Neural cell (in vitro differentiated cells): ENCODE results near the gene TOR1AIP2. TPM values are rescaled to one million over a fixed set of nuclear protein-coding genes. Genes with fewer than 3 reads are reported as not detected.

Source experiments
- H2AFZ ChIP-seq: fragments of 200-600, 300-800 bp; sonication (generic), shearing (Covaris generic); 2 replicates; pipeline ENCODE4 v1.6.0; 2014; ENCODE audit warnings: low read depth, mild to moderate bottlenecking, antibody characterized with exemption, low read length, moderate library complexity
- H3F3A ChIP-seq: fragments of 200-600 bp; shearing (Covaris generic); 2 replicates; pipeline ENCODE4 v1.6.1; 2016; ENCODE audit warnings: mild to moderate bottlenecking, moderate library complexity, mixed read lengths, antibody characterized with exemption, low read length; ENCODE audit not compliant: insufficient read depth, poor library complexity, severe bottlenecking
- H3K27ac ChIP-seq: fragments of 200-600, 300-800 bp; sonication (generic), shearing (Covaris generic); 2 replicates; pipeline ENCODE4 v1.5.1; 2014; ENCODE audit warnings: mild to moderate bottlenecking, low read length, moderate library complexity
- H3K27me3 ChIP-seq: fragments of 300-800, 200-600 bp; sonication (generic), shearing (Covaris generic); 2 replicates; pipeline ENCODE4 v1.6.0; 2014; ENCODE audit warnings: mild to moderate bottlenecking, low read depth, low read length, moderate library complexity; ENCODE audit not compliant: insufficient read depth
- H3K36me3 ChIP-seq: fragments of 300-800, 200-600 bp; sonication (generic), shearing (Covaris generic); 2 replicates; pipeline ENCODE4 v1.5.1; 2014; ENCODE audit warnings: mild to moderate bottlenecking, antibody characterized with exemption, low read length, moderate library complexity; ENCODE audit not compliant: insufficient read depth
- H3K4me2 ChIP-seq: fragments of 300-800, 200-600 bp; sonication (generic), shearing (Covaris generic); 2 replicates; pipeline ENCODE4 v1.6.0; 2014; ENCODE audit warnings: mild to moderate bottlenecking, low read length
- H3K4me3 ChIP-seq: fragments of 300-800, 200-600 bp; sonication (generic), shearing (Covaris generic); 2 replicates; pipeline ENCODE4 v1.5.1; 2014; ENCODE audit warnings: mild to moderate bottlenecking, low read length, moderate library complexity
- H3K79me2 ChIP-seq: fragments of 200-600 bp; shearing (Covaris generic); replicated peaks from 2 replicates; pipeline ENCODE4 v1.6.0; 2014; ENCODE audit warnings: mild to moderate bottlenecking, low read length, moderate library complexity; ENCODE audit not compliant: insufficient read depth
- H3K9ac ChIP-seq: fragments of 300-800, 200-600 bp; sonication (generic), shearing (Covaris generic); 2 replicates; pipeline ENCODE4 v1.6.1; 2016; ENCODE audit warnings: mild to moderate bottlenecking, low read length, mixed read lengths
- H3K9me2 ChIP-seq: fragments of 200-600 bp; shearing (Covaris generic); 2 replicates; pipeline ENCODE4 v1.6.1; 2016; ENCODE audit warnings: mild to moderate bottlenecking, low read length, mixed read lengths; ENCODE audit not compliant: insufficient read depth
- H3K9me3 ChIP-seq: fragments of 200-600, 300-800 bp; sonication (generic), shearing (Covaris generic); 2 replicates; pipeline ENCODE4 v1.6.1; 2016; ENCODE audit warnings: mild to moderate bottlenecking, mixed run types, low read length, moderate library complexity, mixed read lengths
- H4K20me1 ChIP-seq: fragments of 200-600 bp; shearing (Covaris generic); 2 replicates; pipeline ENCODE4 v1.6.1; 2016; ENCODE audit warnings: mild to moderate bottlenecking, mixed run types; ENCODE audit not compliant: insufficient read depth
- EP300 ChIP-seq: fragments of 450-650 bp; conservative IDR thresholded peaks from 2 replicates; pipeline ENCODE4 v1.6.1; 2014; ENCODE audit warnings: antibody characterized with exemption, mild to moderate bottlenecking, moderate library complexity; ENCODE audit not compliant: poor library complexity, severe bottlenecking
- EZH2 ChIP-seq: fragments of 200-600, 300-800 bp; shearing (Covaris generic), sonication (generic); IDR thresholded peaks from 2 replicates; pipeline ENCODE4 v1.6.1; 2014; ENCODE audit warnings: antibody characterized with exemption, low read length, borderline replicate concordance, mild to moderate bottlenecking; ENCODE audit not compliant: insufficient read depth, poor library complexity, severe bottlenecking
- MXI1 ChIP-seq: fragments of 450-650 bp; conservative IDR thresholded peaks from 2 replicates; pipeline ENCODE4 v1.6.1; 2014; ENCODE audit warnings: antibody characterized with exemption, mild to moderate bottlenecking; ENCODE audit not compliant: poor library complexity, severe bottlenecking
- POLR2AphosphoS5 ChIP-seq: IDR thresholded peaks from 2 replicates; pipeline ENCODE4 v1.6.1; 2012
- RAD21 ChIP-seq: fragments of 450-650 bp; conservative IDR thresholded peaks from 2 replicates; pipeline ENCODE4 v1.6.1; 2014; ENCODE audit warnings: antibody characterized with exemption, mild to moderate bottlenecking, moderate library complexity
- SMC3 ChIP-seq: fragments of 450-650 bp; conservative IDR thresholded peaks from 2 replicates; pipeline ENCODE4 v1.6.1; 2014; ENCODE audit warnings: antibody characterized with exemption, mild to moderate bottlenecking, moderate library complexity; ENCODE audit not compliant: poor library complexity
- TAF1 ChIP-seq: IDR thresholded peaks from 2 replicates; pipeline ENCODE4 v1.6.1; 2012; ENCODE audit warnings: low read depth
- polyA plus RNA-seq: library from polyadenylated mRNA; depleted of rRNA; stranded (reverse); fragments of >200 nt; gene quantifications from 2 replicates; pipeline ENCODE4 v1.2.3, GENCODE V29; 2014
- TF ChIP-seq, protein P1 (sequence below): IDR thresholded peaks from 2 replicates; pipeline ENCODE4 v1.6.1; 2012; ENCODE audit warnings: borderline replicate concordance
- TF ChIP-seq, protein P2 (sequence below): fragments of 450-650 bp; IDR thresholded peaks from 2 replicates; pipeline ENCODE4 v1.5.1; 2014; ENCODE audit warnings: antibody characterized with exemption, mild to moderate bottlenecking, moderate library complexity; ENCODE audit not compliant: poor library complexity, severe bottlenecking

Gene TOR1AIP2
- polyA plus RNA-seq, 1 donor from 2014 or later = 44.7 TPM

DNA sequence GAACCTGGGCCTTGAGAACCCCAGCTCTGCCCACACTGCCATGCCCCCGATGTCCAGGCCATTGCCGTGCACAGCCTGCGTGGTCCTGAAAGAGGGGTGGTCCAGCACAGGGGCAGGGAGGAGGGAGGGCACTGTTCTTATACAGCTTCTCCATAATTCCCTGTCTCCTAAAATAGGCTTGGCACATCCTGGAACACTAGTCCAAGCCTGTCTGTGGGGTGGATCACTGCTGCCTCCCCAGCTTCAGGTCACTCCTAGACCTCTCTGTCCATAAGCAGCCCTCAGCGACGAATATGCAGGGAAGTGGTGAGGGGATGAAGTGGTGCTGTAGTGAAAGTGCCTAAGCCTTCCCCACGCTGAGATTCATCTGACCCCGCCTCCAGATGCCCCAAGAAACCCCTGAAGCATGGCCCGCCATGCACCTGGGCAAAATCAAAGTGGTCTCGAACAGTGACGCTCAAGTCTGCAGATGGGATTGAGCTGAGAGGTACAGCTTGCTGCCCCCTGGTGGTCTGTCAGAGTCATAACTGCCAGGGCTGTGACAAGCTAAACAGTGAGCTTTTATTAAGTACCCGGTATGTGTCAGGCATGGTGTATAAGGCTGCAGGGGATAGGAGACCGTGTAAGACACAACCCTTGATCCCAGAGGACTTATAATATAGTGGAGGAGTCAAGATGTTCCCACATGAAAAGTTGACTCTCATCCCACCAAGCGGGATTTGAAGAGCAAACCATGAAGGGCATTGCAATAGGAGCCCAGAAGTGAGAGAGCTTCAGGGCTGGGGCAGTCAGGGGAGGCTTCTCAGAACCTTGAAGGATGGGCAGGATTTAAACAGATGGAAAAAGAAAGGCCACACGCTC, 67.9 kb downstream of the TOR1AIP2 start:
- no peak overlapping the region for H3K4me3 ChIP-seq
- H3K9ac ChIP-seq = no peak overlapping the region
- no peak overlapping the region for H3K27ac ChIP-seq
- no peaks in the 10 kb centered on the region for H3K79me2 ChIP-seq
- TF ChIP-seq POLR2AphosphoS5 (no peak), RAD21 (peak; percentile 85), SMC3 (peak; percentile 96), TAF1 (no peak), EZH2 (no peak), EP300 (no peak), MXI1 (no peak)
- TF ChIP-seq, protein P1, sequence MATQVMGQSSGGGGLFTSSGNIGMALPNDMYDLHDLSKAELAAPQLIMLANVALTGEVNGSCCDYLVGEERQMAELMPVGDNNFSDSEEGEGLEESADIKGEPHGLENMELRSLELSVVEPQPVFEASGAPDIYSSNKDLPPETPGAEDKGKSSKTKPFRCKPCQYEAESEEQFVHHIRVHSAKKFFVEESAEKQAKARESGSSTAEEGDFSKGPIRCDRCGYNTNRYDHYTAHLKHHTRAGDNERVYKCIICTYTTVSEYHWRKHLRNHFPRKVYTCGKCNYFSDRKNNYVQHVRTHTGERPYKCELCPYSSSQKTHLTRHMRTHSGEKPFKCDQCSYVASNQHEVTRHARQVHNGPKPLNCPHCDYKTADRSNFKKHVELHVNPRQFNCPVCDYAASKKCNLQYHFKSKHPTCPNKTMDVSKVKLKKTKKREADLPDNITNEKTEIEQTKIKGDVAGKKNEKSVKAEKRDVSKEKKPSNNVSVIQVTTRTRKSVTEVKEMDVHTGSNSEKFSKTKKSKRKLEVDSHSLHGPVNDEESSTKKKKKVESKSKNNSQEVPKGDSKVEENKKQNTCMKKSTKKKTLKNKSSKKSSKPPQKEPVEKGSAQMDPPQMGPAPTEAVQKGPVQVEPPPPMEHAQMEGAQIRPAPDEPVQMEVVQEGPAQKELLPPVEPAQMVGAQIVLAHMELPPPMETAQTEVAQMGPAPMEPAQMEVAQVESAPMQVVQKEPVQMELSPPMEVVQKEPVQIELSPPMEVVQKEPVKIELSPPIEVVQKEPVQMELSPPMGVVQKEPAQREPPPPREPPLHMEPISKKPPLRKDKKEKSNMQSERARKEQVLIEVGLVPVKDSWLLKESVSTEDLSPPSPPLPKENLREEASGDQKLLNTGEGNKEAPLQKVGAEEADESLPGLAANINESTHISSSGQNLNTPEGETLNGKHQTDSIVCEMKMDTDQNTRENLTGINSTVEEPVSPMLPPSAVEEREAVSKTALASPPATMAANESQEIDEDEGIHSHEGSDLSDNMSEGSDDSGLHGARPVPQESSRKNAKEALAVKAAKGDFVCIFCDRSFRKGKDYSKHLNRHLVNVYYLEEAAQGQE = no peak
- TF ChIP-seq, protein P2, sequence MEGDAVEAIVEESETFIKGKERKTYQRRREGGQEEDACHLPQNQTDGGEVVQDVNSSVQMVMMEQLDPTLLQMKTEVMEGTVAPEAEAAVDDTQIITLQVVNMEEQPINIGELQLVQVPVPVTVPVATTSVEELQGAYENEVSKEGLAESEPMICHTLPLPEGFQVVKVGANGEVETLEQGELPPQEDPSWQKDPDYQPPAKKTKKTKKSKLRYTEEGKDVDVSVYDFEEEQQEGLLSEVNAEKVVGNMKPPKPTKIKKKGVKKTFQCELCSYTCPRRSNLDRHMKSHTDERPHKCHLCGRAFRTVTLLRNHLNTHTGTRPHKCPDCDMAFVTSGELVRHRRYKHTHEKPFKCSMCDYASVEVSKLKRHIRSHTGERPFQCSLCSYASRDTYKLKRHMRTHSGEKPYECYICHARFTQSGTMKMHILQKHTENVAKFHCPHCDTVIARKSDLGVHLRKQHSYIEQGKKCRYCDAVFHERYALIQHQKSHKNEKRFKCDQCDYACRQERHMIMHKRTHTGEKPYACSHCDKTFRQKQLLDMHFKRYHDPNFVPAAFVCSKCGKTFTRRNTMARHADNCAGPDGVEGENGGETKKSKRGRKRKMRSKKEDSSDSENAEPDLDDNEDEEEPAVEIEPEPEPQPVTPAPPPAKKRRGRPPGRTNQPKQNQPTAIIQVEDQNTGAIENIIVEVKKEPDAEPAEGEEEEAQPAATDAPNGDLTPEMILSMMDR = peak; percentile 94
- no peaks in the 10 kb centered on the region for H3K36me3 ChIP-seq
- H2AFZ ChIP-seq = no peak overlapping the region
- H3F3A ChIP-seq = no peaks in the 10 kb centered on the region
- no peaks in the 10 kb centered on the region for H4K20me1 ChIP-seq
- H3K9me2 ChIP-seq = no peaks in the 10 kb centered on the region
- no peak overlapping the region for H3K4me2 ChIP-seq
- H3K27me3 ChIP-seq = no peaks in the 10 kb centered on the region
- H3K9me3 ChIP-seq = no peaks in the 10 kb centered on the region

DNA sequence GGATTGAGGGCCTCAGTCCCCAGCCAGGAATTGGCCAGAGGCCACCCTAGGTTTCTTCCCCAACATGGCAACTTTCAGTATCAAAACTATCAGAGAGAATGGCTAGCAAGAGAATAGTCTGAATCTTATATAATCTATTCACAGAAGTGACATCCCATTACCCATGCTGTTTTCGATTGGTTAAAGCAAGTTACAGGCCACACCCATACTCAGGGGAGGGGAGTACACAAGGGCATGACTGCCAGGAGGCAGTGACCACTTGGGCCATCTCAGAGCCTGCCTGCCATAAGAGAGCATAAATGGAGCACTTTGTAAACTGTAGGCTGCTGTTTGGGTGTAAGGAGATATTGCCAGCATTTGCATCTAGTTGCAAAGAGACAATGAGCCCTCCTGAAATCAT, 69.1 kb downstream of the TOR1AIP2 start:
- Histone ChIP-seq H3F3A (no peaks in the 10 kb centered on the region), H3K4me2 (no peak overlapping the region), H2AFZ (no peak overlapping the region), H3K9ac (no peak overlapping the region), H4K20me1 (no peaks in the 10 kb centered on the region), H3K9me2 (no peaks in the 10 kb centered on the region), H3K27me3 (no peaks in the 10 kb centered on the region), H3K36me3 (no peaks in the 10 kb centered on the region), H3K9me3 (no peaks in the 10 kb centered on the region), H3K4me3 (no peak overlapping the region), H3K27ac (no peak overlapping the region), H3K79me2 (no peaks in the 10 kb centered on the region)
- TF ChIP-seq EP300 (no peak), MXI1 (no peak), POLR2AphosphoS5 (no peak), EZH2 (no peak), SMC3 (no peak), RAD21 (no peak), TAF1 (no peak)
- TF ChIP-seq, protein P2 = no peak
- TF ChIP-seq, protein P1 = no peak
